Kidney (tissue), 14 donors: ENCODE measurements around the gene SLC2A9. TPM values are rescaled to one million over a fixed set of nuclear protein-coding genes. Genes with fewer than 3 reads are reported as not detected.

Source experiments
- DNase-seq, 5 donors: peaks; one replicate each; pipeline ENCODE4 v3.0.0-alpha.2; 2013 to 2020
- FAIRE-seq: peaks from 2 replicates; lab custom pipeline; 2012; peaks lifted over from hg19 to GRCh38; lab: Jason Lieb, UNC
- H3K27ac ChIP-seq, 2 donors: one replicate each; pipeline ENCODE4 v1.7.0; 2013; ENCODE audit warnings: low read depth in 2 of 2, low read length in 2 of 2, inconsistent platforms in 1 of 2
- H3K27me3 ChIP-seq: one replicate; pipeline ENCODE4 v1.7.1; 2013; ENCODE audit warnings: low read length, inconsistent platforms; ENCODE audit not compliant: control insufficient read depth, insufficient read depth
- H3K36me3 ChIP-seq, 3 donors: one replicate each; pipeline versions ENCODE4 v1.7.0 to v1.7.1; 2013; ENCODE audit warnings: low read length in 3 of 3, control low read depth in 1 of 3, inconsistent platforms in 1 of 3; ENCODE audit not compliant: insufficient read depth in 3 of 3, control insufficient read depth in 2 of 3
- H3K4me1 ChIP-seq, 3 donors: one replicate each; pipeline versions ENCODE4 v1.7.0 to v1.7.1; 2013; ENCODE audit warnings: low read length in 3 of 3, inconsistent platforms in 1 of 3, low read depth in 1 of 3; ENCODE audit not compliant: control insufficient read depth in 2 of 3, insufficient read depth in 2 of 3
- H3K4me3 ChIP-seq, 3 donors: one replicate each; pipeline versions ENCODE4 v1.7.0 to v1.8.1; 2013; ENCODE audit warnings: low read length in 3 of 3, control low read depth in 1 of 3, inconsistent platforms in 1 of 3
- H3K9ac ChIP-seq, 3 donors: one replicate each; pipeline versions ENCODE4 v1.7.0 to v1.7.1; 2013; ENCODE audit warnings: low read length in 3 of 3, control low read depth in 1 of 3, inconsistent platforms in 1 of 3
- H3K9me3 ChIP-seq, 3 donors: one replicate each; pipeline versions ENCODE4 v1.7.0 to v1.7.1; 2013; ENCODE audit warnings: low read length in 3 of 3, control low read depth in 1 of 3, inconsistent platforms in 1 of 3; ENCODE audit not compliant: control insufficient read depth in 2 of 3, insufficient read depth in 1 of 3
- CTCF ChIP-seq: IDR thresholded peaks from 3 replicates; pipeline ENCODE4 v1.5.1; 2012; ENCODE audit warnings: mild to moderate bottlenecking, moderate library complexity, borderline replicate concordance; ENCODE audit not compliant: insufficient read depth; ENCODE audit errors: extremely low read depth
- intact Hi-C: fragments of 100-400 bp; cut with DNase I; formaldehyde crosslinking; loops from one replicate; pipeline ENCODE4 v1.11.1; 2022
- polyA plus RNA-seq: library from polyadenylated mRNA; stranded (reverse); fragments of 350-450 nt; fragmentation: Illumina TruSeq; extraction: RNeasy Lipid Tissue Mini Kit (QIAGEN cat#74804); gene quantifications from one replicate; pipeline ENCODE4 v1.2.3, GENCODE V29; 2014; ENCODE audit warnings: low read depth, low replicate concordance; ENCODE audit not compliant: insufficient read depth
- total RNA-seq: library from RNA; stranded (reverse); fragmentation: NEBNext Ultra II Directional; extraction: Animal tissue kit (Norgen Biotek cat#: 25700); gene quantifications from one replicate; pipeline ENCODE4 v1.2.1, GENCODE V29; 2021
- donor health status: control.
- donor health status: control.
- donor health status: control.
- donor health status: control.
- donor health status: control.
- donor health status: DM: yes; HTN: yes; CAD: no.
- donor health status: Normal renal cell carcinoma (clear cell type).

Gene SLC2A9
- total and polyA plus RNA-seq, 2 donors from 2014 or later: 41.5 to 47.6 TPM

DNA sequence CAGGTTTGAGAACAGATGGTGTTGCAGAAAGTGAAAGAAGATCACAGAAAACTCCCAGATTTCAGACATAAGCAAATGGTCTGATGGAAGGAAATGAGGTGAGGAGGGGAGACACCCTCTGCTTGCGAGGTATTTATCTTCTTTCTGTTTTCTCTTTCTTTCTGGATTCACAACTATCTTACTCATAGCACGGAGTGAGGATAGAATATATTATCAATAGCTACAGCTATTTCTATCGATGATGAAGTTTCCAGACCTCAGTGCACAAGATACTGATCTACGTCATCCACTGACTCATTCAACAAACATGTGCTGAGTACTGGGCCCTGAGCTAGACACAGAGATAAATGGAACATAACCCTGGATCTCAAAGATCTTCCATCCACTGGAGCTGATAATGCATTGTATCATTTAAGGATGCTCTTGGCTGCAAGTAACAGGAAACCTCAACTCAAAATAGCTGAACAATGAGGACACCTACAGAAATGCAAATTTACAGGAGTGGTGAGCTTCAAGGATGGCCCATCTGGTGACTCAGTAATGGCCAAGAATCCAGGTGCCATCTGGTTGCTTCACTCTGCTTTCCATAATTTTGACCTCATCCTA lies 21.2 kb downstream of the SLC2A9 start:
- no peak overlapping the region for H3K9ac ChIP-seq
- peaks cover 0 to 23% (median 8%) of the 10 kb centered on the region in 3 donors for H3K4me1 ChIP-seq
- H3K9me3 ChIP-seq: no peaks in the 10 kb centered on the region
- no peak for DNase-seq
- H3K4me3 ChIP-seq: no peak overlapping the region
- H3K27ac ChIP-seq: no peak overlapping the region
- peaks cover 0 to 24% (median 10%) of the 10 kb centered on the region in 3 donors for H3K36me3 ChIP-seq
- intact Hi-C loops: no loop called here
- TF ChIP-seq CTCF: no peak
- no peaks in the 10 kb centered on the region for H3K27me3 ChIP-seq
- FAIRE-seq: no peak

- TF ChIP-seq CTCF: no peak
- intact Hi-C loops: no loop called here
- Histone ChIP-seq H3K9me3 (no peaks in the 10 kb centered on the region), H3K4me1 (peaks cover 0 to 2% (median 2%) of the 10 kb centered on the region in 3 donors), H3K27me3 (no peaks in the 10 kb centered on the region), H3K36me3 (peaks cover 0 to 24% (median 15%) of the 10 kb centered on the region in 3 donors), H3K9ac (no peak overlapping the region), H3K4me3 (no peak overlapping the region), H3K27ac (no peak overlapping the region)
- FAIRE-seq (no peak), DNase-seq (no peak)
Observed at GRCh38 chr4:9997886-9998285, 23.4 kb downstream of the SLC2A9 start.

- intact Hi-C loops: no loop called here
- peaks cover 0 to 29% (median 17%) of the 10 kb centered on the region in 3 donors for H3K36me3 ChIP-seq
- no peaks in the 10 kb centered on the region for H3K9me3 ChIP-seq
- peaks cover 0 to 2% (median 0%) of the 10 kb centered on the region in 3 donors for H3K4me1 ChIP-seq
- DNase-seq: no peak
- no peak overlapping the region for H3K27ac ChIP-seq
- no peak for FAIRE-seq
- H3K27me3 ChIP-seq: no peaks in the 10 kb centered on the region
- no peak overlapping the region for H3K4me3 ChIP-seq
- TF ChIP-seq CTCF: no peak
- H3K9ac ChIP-seq: no peak overlapping the region
Observed at GRCh38 chr4:9996319-9997110, 24.8 kb downstream of the SLC2A9 start.
